Stimulated activated naive B cell treated with anti-CD40 and anti-IgM and Interleukin-4, amounts not matched to agents 10 μg/mL and 1 μg/mL and 100 μg/mL, for 72 hours (primary cell): ENCODE results near the gene PRPH2.

Experiments used
- ATAC-seq, 2 donors: fragments of 150-1000 bp; cut with Tn5 transposase; replicated peaks; 2 replicates each; pipeline ENCODE4 v1.10.0; 2021; ENCODE audit warnings: moderate library complexity in 1 of 2
- DNase-seq: peaks from one replicate; pipeline ENCODE4 v3.0.0; 2021
- H3K27ac Mint-ChIP-seq: one replicate; pipeline ENCODE4 v1.8.0; 2022; ENCODE audit warnings: mild to moderate bottlenecking, mixed read lengths
- H3K27me3 Mint-ChIP-seq, 2 donors: one replicate each; pipeline ENCODE4 v1.8.0; 2022; ENCODE audit warnings: mixed read lengths in 2 of 2
- H3K36me3 Mint-ChIP-seq, 2 donors: one replicate each; pipeline ENCODE4 v1.8.0; 2022; ENCODE audit warnings: mixed read lengths in 2 of 2, mild to moderate bottlenecking in 1 of 2
- H3K4me1 Mint-ChIP-seq, 2 donors: one replicate each; pipeline ENCODE4 v1.8.0; 2022; ENCODE audit warnings: mixed read lengths in 2 of 2, mild to moderate bottlenecking in 1 of 2
- H3K4me3 Mint-ChIP-seq, 2 donors: one replicate each; pipeline ENCODE4 v1.8.0; 2022; ENCODE audit warnings: mild to moderate bottlenecking in 2 of 2, mixed read lengths in 2 of 2, moderate library complexity in 1 of 2
- H3K9me3 Mint-ChIP-seq, 2 donors: one replicate each; pipeline ENCODE4 v1.8.0; 2022; ENCODE audit warnings: mixed read lengths in 2 of 2, mild to moderate bottlenecking in 1 of 2

PRPH2 gene

DNA sequence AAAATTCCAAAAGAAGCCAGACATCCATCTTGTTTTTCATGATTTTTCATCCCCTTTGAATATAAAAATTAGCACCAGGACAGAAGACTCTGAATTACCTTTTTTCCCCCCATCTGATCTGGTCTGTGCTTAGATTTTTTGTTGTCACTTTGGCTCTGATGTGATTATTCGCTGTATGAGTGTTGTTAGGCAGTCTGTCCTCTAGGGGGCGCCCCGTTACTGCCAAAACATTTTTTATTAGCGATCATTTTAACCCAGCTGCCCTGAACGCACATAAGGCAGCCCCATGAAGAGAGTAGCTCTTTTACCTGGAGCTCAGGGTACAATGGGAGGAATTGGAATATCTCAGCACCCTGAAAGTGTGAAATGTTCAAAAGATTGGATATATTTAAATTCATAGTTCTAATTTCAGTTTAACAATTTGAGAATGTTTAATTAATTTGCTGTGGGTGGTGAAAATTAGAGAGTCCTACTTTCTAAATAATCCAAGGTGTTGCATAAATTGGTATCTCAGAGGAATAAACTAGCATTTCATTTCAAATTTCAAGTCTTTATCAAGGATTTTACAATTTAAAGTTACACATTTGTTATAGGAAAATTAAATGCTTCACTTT, 60.8 kb downstream of the PRPH2 start:
- ATAC-seq = peak; percentile 82 to 85
- H3K36me3 Mint-ChIP-seq = peaks cover 26 to 39% of the 10 kb centered on the region in 2 donors
- no peaks in the 10 kb centered on the region for H3K27me3 Mint-ChIP-seq
- no peak overlapping the region for H3K4me3 Mint-ChIP-seq
- no peak overlapping the region for H3K27ac Mint-ChIP-seq
- no peaks in the 10 kb centered on the region for H3K9me3 Mint-ChIP-seq
- DNase-seq = peak; percentile 62
- H3K4me1 Mint-ChIP-seq = peaks cover 0 to 2% of the 10 kb centered on the region in 2 donors

DNA sequence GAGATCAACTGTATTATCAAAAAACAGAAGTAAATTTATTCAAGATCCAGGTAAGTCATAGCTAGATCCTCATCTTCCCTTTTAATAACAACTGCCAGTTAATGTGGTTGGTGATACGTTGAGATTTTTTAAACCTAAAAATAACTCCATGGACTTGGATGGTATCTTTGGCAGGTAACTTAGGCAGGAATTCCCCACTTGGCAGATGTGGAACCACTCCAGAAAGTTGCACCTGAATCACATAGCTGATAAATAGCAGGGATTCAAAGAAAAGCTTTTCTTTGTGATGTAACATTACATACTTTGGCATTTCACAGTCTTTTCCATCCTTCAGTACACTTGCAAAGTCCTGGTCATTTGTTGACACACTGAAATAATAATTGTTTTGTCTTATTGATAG, 62.6 kb downstream of the PRPH2 start:
- Mint-ChIP-seq H3K4me3 (no peak overlapping the region), H3K27ac (peak overlapping the region; percentile 51), H3K27me3 (no peaks in the 10 kb centered on the region), H3K36me3 (peaks cover 21 to 38% of the 10 kb centered on the region in 2 donors), H3K9me3 (no peaks in the 10 kb centered on the region), H3K4me1 (peaks cover 0 to 2% of the 10 kb centered on the region in 2 donors)
- ATAC-seq = no peak
- no peak for DNase-seq

DNA sequence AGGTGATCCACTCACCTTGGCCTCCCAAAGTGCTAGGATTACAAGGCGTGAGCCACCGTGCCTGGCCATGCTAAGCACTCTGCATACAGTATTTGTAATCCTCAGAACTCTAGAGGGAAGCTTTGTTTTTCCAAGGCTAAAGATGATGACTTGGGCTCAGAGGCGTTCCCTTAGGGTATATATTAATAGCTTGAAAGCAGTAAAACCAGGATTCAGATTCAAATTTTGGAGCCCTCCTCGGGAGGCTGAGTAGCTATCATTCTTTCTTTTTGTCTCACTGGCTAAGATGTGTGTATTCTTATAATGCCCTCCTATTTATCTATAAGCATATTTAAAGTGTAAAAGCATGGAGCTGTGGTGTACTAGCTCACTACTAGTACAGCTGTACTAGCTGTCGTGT, 68.5 kb downstream of the PRPH2 start:
- Mint-ChIP-seq H3K27ac (no peak overlapping the region), H3K9me3 (no peaks in the 10 kb centered on the region), H3K36me3 (peaks cover 28 to 45% of the 10 kb centered on the region in 2 donors), H3K27me3 (no peaks in the 10 kb centered on the region), H3K4me1 (no peaks in the 10 kb centered on the region), H3K4me3 (no peak overlapping the region)
- ATAC-seq (no peak), DNase-seq (no peak)

DNA sequence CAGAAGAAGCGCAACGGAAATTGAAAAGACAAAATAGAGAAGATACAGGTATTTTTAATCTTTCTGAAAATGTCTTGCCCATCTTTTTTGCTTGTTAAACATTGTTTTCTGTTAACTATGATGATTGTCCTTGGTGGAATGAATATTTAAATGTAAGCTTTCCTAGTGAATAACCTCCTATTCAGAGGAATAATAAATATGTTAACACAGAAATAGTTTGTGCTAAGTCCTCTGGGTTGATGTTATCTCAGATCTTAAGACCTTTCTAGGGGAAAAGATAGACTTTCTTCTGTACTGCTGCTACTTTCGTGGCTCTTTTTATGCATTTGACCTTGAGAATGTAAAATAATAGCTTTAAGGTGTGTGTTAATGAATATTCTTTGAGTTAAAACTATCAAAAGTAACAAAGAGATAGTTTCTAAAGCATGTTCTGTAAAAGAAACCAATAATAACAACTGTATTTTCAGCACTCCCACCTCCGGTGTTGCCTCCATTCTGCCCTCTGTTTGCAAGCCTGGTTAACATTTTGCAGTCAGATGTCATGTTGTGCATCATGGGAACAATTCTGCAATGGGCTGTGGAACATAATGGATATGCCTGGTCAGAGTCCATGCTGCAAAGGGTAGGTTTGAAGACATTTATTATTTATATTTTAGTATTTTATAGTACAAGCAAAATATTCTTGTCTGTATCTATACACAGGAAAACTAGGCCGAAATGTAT, 70.2 kb downstream of the PRPH2 start:
- Mint-ChIP-seq H3K9me3 (no peaks in the 10 kb centered on the region), H3K36me3 (peaks cover 26 to 42% of the 10 kb centered on the region in 2 donors), H3K27ac (no peak overlapping the region), H3K4me1 (no peaks in the 10 kb centered on the region), H3K4me3 (no peak overlapping the region), H3K27me3 (no peaks in the 10 kb centered on the region)
- no peak for DNase-seq
- ATAC-seq = no peak
